ENCODE measurements around the gene MST1R. TPM values are rescaled to one million over a fixed set of nuclear protein-coding genes. Genes with fewer than 3 reads are reported as not detected.
"Not testable (repeated sequence)": the region's sequence is repeated elsewhere in the genome, so short reads cannot be mapped to it uniquely, and the experiment has no call there.

MST1R gene
- polyA plus RNA-seq (2013, experiment 1 of 2; ENCODE audit: insufficient read length), result 0.46 TPM
- polyA plus RNA-seq (2013, experiment 2 of 2; ENCODE audit: insufficient read length), result 0.46 TPM

- peak; percentile 7 for DNase-seq
Observed at GRCh38 chr3:49903451-49904424, at the start of gene MST1R. MST1R (minus strand) TSS chr3:49903873; CDS start chr3:49903609, 264 bp downstream.

GRCh38 chr3:49952924-49953323, 49.3 kb upstream of the MST1R start:
- no peak for DNase-seq

- DNase-seq, result no peak
Observed at GRCh38 chr3:49942651-49943050, 39.0 kb upstream of the MST1R start.

GRCh38 chr3:49940667-49941249, 37.1 kb upstream of the MST1R start:
- no peak for DNase-seq

- peak; percentile 98 for DNase-seq
Observed at GRCh38 chr3:49939858-49940666, 36.4 kb upstream of the MST1R start, which contains the start of gene RBM6. RBM6 (plus strand) TSS chr3:49940150; CDS start chr3:49962642, 22,492 bp downstream.

- DNase-seq, result no peak
Observed at GRCh38 chr3:49937090-49937489, 33.4 kb upstream of the MST1R start.

GRCh38 chr3:49932281-49932680, 28.6 kb upstream of the MST1R start:
- not testable (repeated sequence) for DNase-seq

GRCh38 chr3:49930922-49931321, 27.2 kb upstream of the MST1R start:
- DNase-seq, result peak; percentile 10

- DNase-seq, result no peak
Observed at GRCh38 chr3:49930168-49930690, 26.6 kb upstream of the MST1R start.

GRCh38 chr3:49929291-49930167, 25.9 kb upstream of the MST1R start, which contains the start of gene MON1A:
MON1A (minus strand) TSS chr3:49929811; CDS start chr3:49913346, 16,465 bp downstream.
- peak; percentile 92 for DNase-seq

- DNase-seq, result no peak
Observed at GRCh38 chr3:49928481-49929017, 24.9 kb upstream of the MST1R start.

- DNase-seq, result no peak
Observed at GRCh38 chr3:49927798-49928197, 24.1 kb upstream of the MST1R start.

- no peak for DNase-seq
Observed at GRCh38 chr3:49926117-49926728, 22.6 kb upstream of the MST1R start.

- no peak for DNase-seq
Observed at GRCh38 chr3:49925485-49925884, 21.8 kb upstream of the MST1R start.

- DNase-seq, result peak; percentile 73
Observed at GRCh38 chr3:49924683-49925082, 21.0 kb upstream of the MST1R start.

- DNase-seq, result not testable (repeated sequence)
Observed at GRCh38 chr3:49917806-49918590, 14.3 kb upstream of the MST1R start.

GRCh38 chr3:49916686-49917085, 13.0 kb upstream of the MST1R start:
- DNase-seq, result peak; percentile 55

- no peak for DNase-seq
Observed at GRCh38 chr3:49914906-49915305, 11.2 kb upstream of the MST1R start.

GRCh38 chr3:49912881-49913281, 9.2 kb upstream of the MST1R start:
- DNase-seq, result no peak

- DNase-seq, result no peak
Observed at GRCh38 chr3:49911611-49912010, 7.9 kb upstream of the MST1R start.
